ENCODE results near the gene NEIL1.

DNA sequence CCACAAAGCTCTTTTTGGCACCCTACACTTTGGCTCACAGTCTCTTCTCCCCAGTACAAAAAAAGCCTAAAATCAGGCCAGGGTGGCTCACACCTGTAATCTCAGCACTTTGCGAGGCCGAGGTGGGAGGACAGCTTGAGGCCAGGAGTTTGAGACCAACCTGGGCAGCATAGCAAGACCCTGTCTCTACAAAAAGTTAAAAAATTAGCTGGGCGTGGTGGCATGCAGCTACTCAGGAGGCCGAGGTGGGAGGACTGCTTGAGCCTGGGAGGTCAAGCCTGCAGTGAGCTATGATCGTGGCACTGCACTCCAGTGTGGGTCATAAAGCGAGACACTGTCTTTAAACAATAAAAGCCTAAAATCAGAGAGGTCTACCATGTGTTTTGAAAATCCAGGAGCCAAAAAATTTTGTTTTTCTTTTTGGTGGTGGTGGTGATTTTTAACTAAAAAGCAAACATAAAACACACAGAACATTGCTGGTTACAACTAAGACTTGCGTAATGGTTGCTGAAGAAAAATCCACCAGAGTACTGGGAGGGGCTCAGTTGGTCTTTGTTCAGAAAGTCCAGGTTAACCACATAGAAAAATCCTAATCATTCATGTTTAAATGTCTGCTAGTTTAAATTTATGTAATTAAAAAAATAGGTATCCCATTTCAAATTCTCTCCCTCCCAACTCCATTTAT, 23.2 kb downstream of the NEIL1 start:
- TF ChIP-seq, protein P1, sequence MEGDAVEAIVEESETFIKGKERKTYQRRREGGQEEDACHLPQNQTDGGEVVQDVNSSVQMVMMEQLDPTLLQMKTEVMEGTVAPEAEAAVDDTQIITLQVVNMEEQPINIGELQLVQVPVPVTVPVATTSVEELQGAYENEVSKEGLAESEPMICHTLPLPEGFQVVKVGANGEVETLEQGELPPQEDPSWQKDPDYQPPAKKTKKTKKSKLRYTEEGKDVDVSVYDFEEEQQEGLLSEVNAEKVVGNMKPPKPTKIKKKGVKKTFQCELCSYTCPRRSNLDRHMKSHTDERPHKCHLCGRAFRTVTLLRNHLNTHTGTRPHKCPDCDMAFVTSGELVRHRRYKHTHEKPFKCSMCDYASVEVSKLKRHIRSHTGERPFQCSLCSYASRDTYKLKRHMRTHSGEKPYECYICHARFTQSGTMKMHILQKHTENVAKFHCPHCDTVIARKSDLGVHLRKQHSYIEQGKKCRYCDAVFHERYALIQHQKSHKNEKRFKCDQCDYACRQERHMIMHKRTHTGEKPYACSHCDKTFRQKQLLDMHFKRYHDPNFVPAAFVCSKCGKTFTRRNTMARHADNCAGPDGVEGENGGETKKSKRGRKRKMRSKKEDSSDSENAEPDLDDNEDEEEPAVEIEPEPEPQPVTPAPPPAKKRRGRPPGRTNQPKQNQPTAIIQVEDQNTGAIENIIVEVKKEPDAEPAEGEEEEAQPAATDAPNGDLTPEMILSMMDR (IDR thresholded peaks at IDR 0.05): no peak
- TF ChIP-seq USF2 (CRISPR knock-in tag; IDR thresholded peaks at IDR 0.05): no peak
- no peak for TF ChIP-seq NR1H2 (CRISPR knock-in tag; IDR thresholded peaks at IDR 0.05)
- TF ChIP-seq ZNF138 (CRISPR knock-in tag; conservative IDR thresholded peaks at IDR 0.05): no peak
- TF ChIP-seq ELF4 (CRISPR knock-in tag; IDR thresholded peaks at IDR 0.05; ENCODE audit: low read depth): no peak
- no peak for TF ChIP-seq ATF6 (CRISPR knock-in tag; IDR thresholded peaks at IDR 0.05)
- TF ChIP-seq, protein P2, sequence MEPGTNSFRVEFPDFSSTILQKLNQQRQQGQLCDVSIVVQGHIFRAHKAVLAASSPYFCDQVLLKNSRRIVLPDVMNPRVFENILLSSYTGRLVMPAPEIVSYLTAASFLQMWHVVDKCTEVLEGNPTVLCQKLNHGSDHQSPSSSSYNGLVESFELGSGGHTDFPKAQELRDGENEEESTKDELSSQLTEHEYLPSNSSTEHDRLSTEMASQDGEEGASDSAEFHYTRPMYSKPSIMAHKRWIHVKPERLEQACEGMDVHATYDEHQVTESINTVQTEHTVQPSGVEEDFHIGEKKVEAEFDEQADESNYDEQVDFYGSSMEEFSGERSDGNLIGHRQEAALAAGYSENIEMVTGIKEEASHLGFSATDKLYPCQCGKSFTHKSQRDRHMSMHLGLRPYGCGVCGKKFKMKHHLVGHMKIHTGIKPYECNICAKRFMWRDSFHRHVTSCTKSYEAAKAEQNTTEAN (CRISPR knock-in tag; IDR thresholded peaks at IDR 0.05): no peak
- TF ChIP-seq CREB1 (CRISPR knock-in tag; IDR thresholded peaks at IDR 0.05): no peak
- TF ChIP-seq IRF2 (CRISPR knock-in tag; IDR thresholded peaks at IDR 0.05; ENCODE audit: borderline replicate concordance, low read depth): no peak
- TF ChIP-seq SMAD3 (CRISPR knock-in tag; IDR thresholded peaks at IDR 0.05; ENCODE audit: borderline replicate concordance): no peak
- TF ChIP-seq JUN (CRISPR knock-in tag; IDR thresholded peaks at IDR 0.05): no peak
- TF ChIP-seq RELA (CRISPR knock-in tag; IDR thresholded peaks at IDR 0.05; ENCODE audit: borderline replicate concordance): no peak
- TF ChIP-seq, protein P3, sequence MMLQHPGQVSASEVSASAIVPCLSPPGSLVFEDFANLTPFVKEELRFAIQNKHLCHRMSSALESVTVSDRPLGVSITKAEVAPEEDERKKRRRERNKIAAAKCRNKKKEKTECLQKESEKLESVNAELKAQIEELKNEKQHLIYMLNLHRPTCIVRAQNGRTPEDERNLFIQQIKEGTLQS (CRISPR knock-in tag; conservative IDR thresholded peaks at IDR 0.05): no peak
